GM12872 (cell line): ENCODE data around the gene MIPEP.

ENCODE experiments used
- CTCF ChIP-seq: IDR thresholded peaks from 3 replicates; pipeline ENCODE4 v1.5.1; 2011; ENCODE audit warnings: low read depth, mild to moderate bottlenecking, low read length, moderate library complexity; ENCODE audit not compliant: insufficient read depth

MIPEP gene

GRCh38 chr13:23743278-23744076 lies 145.7 kb downstream of the MIPEP start:
- TF ChIP-seq CTCF = no peak

GRCh38 chr13:23741879-23742510 lies 147.2 kb downstream of the MIPEP start:
- peak; percentile 66 for TF ChIP-seq CTCF

GRCh38 chr13:23740002-23740401 lies 149.2 kb downstream of the MIPEP start:
- no peak for TF ChIP-seq CTCF

- no peak for TF ChIP-seq CTCF
Measured at GRCh38 chr13:23739596-23739995, 149.6 kb downstream of the MIPEP start.

GRCh38 chr13:23736541-23736940 lies 152.7 kb downstream of the MIPEP start:
- no peak for TF ChIP-seq CTCF

- TF ChIP-seq CTCF = no peak
Measured at GRCh38 chr13:23735329-23735728, 153.9 kb downstream of the MIPEP start.

- TF ChIP-seq CTCF = no peak
Measured at GRCh38 chr13:23731709-23732108, 157.5 kb downstream of the MIPEP start.
